Measurements from ENCODE around the gene RHOV. TPM values are rescaled to one million over a fixed set of nuclear protein-coding genes. Genes with fewer than 3 reads are reported as not detected.

The RHOV gene
- total and polyA plus RNA-seq, 2 of the 4 experiments (the other 2 are of a cell fraction) = 0.10 TPM; not detected in 1

DNA sequence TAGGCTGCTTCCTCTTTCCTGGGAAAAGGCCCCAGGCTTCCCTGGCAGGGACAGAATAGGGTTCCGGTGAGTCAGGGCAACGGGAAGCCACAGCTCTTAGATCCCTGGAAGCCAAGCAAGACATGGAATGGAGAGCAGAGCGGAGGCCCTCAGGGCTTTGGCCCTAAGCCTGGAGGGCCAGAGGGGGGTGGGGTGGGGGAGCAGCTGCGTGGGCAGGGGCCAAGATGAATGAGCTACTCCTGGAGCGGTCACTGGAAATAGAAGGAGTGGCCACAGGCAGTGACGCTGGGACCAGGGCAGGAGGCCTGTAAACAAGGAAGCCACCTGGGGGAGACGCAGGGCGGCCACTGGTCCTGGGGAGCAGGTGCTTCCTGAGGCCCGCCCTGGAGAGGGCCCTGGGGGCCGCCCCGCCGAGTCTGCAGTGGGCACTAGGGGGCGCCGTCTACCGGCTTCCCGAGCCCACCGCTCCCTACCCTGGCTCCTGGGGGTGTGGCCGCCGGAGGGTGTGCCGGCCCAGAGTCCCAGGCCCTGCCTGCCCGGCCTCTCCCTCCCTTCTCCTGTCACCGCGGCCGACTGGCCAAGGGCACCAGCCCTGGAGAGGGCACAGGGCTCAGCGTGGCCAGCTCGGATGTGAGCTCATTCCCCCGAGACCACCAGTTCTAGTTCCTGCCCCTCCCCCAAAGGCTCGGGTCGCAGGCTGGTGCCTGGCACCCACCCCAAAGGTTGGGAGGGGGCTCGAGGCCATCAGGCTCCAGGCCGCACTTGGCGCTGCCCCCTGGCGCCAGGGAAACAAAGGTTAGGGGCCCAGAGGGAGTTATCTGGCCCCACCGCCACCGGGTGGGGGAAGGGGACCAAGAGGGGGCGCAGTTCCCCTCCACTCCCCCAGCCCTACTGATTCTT, 32.3 kb upstream of the RHOV start (continued):
- TF ChIP-seq SMC3 (IDR thresholded peaks at IDR 0.05; ENCODE audit: low read depth, low read length) (peak; percentile 61), POLR2A (IDR thresholded peaks at IDR 0.05; ENCODE audit: low read depth, low read length) (peak; percentile 45; the same call in 1 of the 2 replicates)

DNA sequence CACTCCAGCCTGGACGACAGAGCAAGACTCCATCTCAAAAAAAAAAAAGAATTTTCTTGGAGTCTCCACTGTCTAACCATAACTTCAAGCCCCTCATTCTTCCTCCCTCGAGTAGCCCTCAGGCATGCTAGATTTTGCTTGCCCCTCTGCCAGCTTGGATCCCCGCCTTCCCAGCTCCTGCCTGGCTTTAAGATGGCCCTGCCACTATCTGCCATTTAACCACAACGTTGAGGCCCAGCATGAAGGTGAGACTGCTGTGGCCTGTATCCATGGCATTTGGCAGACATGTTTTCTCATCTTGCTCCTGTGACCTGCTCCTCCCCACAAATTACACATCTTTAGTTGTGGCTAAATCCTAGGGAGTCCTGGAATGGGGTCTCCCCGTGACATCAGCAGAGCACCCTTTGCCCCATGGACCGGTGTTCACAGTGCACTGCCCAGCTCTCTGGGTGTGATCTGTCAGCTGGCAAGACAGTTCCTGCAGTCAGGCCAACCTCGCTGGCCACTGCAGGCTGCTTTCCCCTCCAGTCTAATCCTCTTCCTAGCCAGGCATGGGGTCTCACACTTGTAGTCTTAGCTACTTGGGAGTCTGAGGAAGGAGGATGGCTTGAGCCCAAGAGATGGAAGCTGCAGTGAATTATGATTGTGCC, 30.6 kb upstream of the RHOV start:
- Histone ChIP-seq H3K4ac (ENCODE audit: low read depth, low read length) (peak overlapping the region; percentile 16; the same call in 1 of the 2 replicates), H3K18ac (ENCODE audit: low read depth, low read length) (no peak overlapping the region), H3K14ac (replicated peaks; ENCODE audit: low read depth, low read length) (no peak overlapping the region), H3K9me3 (ENCODE audit: control insufficient read depth, insufficient read depth, low read length) (no peaks in the 10 kb centered on the region), H4K8ac (ENCODE audit: low read depth in 2 of 2, low read length in 2 of 2) (peak overlapping the region in 1 of 2 experiments; percentile 20; a peak in 1 of 4 replicates), H4K91ac (ENCODE audit: insufficient read depth, low read depth, low read length) (no peak overlapping the region), H3K27ac (ENCODE audit: insufficient read depth, low read length) (no peak overlapping the region), H2BK15ac (ENCODE audit: low read depth, low read length) (no peak overlapping the region; the same call in 2 of the 3 replicates), H3K79me1 (ENCODE audit: low read depth in 1 of 2, low read length in 2 of 2) (peaks cover 5 to 44% of the 10 kb centered on the region in 2 experiments; a peak in 3 of 4 replicates), H3K4me1 (ENCODE audit: control insufficient read depth, insufficient read depth, low read length) (peaks cover 16% of the 10 kb centered on the region), H3K56ac (ENCODE audit: extremely low read depth, insufficient read depth, low read length) (no peak overlapping the region), H4K5ac (ENCODE audit: low read depth, low read length) (no peak overlapping the region), H3K9me1 (ENCODE audit: insufficient read depth, low read length) (peaks cover 6% of the 10 kb centered on the region; the same call in 1 of the 2 replicates), H4K20me1 (ENCODE audit: insufficient read depth, low read length) (peaks cover 33% of the 10 kb centered on the region), H2BK120ac (ENCODE audit: low read depth, low read length) (peak overlapping the region; percentile 30; the same call in 1 of the 2 replicates), H2BK5ac (ENCODE audit: low read depth, low read length, poor library complexity, severe bottlenecking) (no peak overlapping the region), H3K36me3 (ENCODE audit: control insufficient read depth, insufficient read depth, low read length) (peaks cover 40% of the 10 kb centered on the region), H3K4me2 (ENCODE audit: low read depth, low read length) (no peak overlapping the region), H3K27me3 (ENCODE audit: control insufficient read depth, insufficient read depth, low read length) (no peaks in the 10 kb centered on the region), H2BK20ac (ENCODE audit: low read depth, low read length) (peak overlapping the region; percentile 63; the same call in 1 of the 2 replicates), H3K23ac (ENCODE audit: low read depth, low read length) (no peak overlapping the region), H2AK9ac (replicated peaks; ENCODE audit: low read depth, low read length, poor library complexity) (peak overlapping the region; percentile 76), H3K9ac (ENCODE audit: low read depth, low read length) (no peak overlapping the region), H3K4me3 (ENCODE audit: insufficient read depth, low read depth, low read length) (no peak overlapping the region), H2AFZ (replicated peaks; ENCODE audit: low read length, poor library complexity) (no peak overlapping the region), H2AK5ac (ENCODE audit: low read depth, low read length) (peak overlapping the region; percentile 58)
- ATAC-seq (ENCODE audit: low read depth) (no peak), DNase-seq (no peak)
- in situ Hi-C loops (cut with MboI; ENCODE audit: low sequenced_read_pairs) (loop anchor here (5.0 to 10.0 kb wide), 2 partner anchors 120 to 283 kb away; no protein-coding TSS in a partner anchor), intact Hi-C loops (cut with micrococcal nuclease) (loop anchor here (1.0 to 10.0 kb wide), 4 partner anchors 38 to 428 kb away; partner anchors contain the start of genes INO80, NUSAP1 and OIP5), dilution Hi-C loops (cut with HindIII; ENCODE audit: low sequenced_read_pairs, unreplicated experiment) (no loop called here)
- CTCF ChIA-PET = interaction anchor here (0.6 to 3.0 kb wide), 14 partner anchors 10 to 280 kb away, joined by 3 to 20 read pairs (median 4); partner anchors contain the start of genes DLL4 and VPS18
- 89% methylated on average over 3 of the region's 7 CpGs; no CpG with 5 or more reads in 1 of the 2 experiments for WGBS, 2 experiments (ENCODE audit: extremely low coverage in 2 of 2, insufficient read length in 1 of 2)
- BruUV-seq (replicated peaks) = no TSS peak
- POLR2A ChIA-PET (ENCODE audit: unreplicated experiment) = interaction anchor here (1.0 kb wide), 1 partner anchor 87 kb away, joined by 3 read pairs; no protein-coding TSS in a partner anchor
- TF ChIP-seq RAD21 (IDR thresholded peaks at IDR 0.05; ENCODE audit: low read length) (no peak), FOS (IDR thresholded peaks at IDR 0.05; ENCODE audit: low read depth, low read length) (no peak), MXI1 (IDR thresholded peaks at IDR 0.05; ENCODE audit: borderline replicate concordance, low read depth, low read length) (no peak), MAZ (IDR thresholded peaks at IDR 0.05; ENCODE audit: borderline replicate concordance, low read depth, low read length) (no peak)
- TF ChIP-seq, protein P1, sequence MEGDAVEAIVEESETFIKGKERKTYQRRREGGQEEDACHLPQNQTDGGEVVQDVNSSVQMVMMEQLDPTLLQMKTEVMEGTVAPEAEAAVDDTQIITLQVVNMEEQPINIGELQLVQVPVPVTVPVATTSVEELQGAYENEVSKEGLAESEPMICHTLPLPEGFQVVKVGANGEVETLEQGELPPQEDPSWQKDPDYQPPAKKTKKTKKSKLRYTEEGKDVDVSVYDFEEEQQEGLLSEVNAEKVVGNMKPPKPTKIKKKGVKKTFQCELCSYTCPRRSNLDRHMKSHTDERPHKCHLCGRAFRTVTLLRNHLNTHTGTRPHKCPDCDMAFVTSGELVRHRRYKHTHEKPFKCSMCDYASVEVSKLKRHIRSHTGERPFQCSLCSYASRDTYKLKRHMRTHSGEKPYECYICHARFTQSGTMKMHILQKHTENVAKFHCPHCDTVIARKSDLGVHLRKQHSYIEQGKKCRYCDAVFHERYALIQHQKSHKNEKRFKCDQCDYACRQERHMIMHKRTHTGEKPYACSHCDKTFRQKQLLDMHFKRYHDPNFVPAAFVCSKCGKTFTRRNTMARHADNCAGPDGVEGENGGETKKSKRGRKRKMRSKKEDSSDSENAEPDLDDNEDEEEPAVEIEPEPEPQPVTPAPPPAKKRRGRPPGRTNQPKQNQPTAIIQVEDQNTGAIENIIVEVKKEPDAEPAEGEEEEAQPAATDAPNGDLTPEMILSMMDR (conservative IDR thresholded peaks at IDR 0.05; ENCODE audit: low read depth, low read length) = no peak
- TF ChIP-seq, protein P2, sequence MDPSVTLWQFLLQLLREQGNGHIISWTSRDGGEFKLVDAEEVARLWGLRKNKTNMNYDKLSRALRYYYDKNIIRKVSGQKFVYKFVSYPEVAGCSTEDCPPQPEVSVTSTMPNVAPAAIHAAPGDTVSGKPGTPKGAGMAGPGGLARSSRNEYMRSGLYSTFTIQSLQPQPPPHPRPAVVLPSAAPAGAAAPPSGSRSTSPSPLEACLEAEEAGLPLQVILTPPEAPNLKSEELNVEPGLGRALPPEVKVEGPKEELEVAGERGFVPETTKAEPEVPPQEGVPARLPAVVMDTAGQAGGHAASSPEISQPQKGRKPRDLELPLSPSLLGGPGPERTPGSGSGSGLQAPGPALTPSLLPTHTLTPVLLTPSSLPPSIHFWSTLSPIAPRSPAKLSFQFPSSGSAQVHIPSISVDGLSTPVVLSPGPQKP (IDR thresholded peaks at IDR 0.05; ENCODE audit: borderline replicate concordance, low read depth, low read length) = no peak
- TF ChIP-seq, protein P3, sequence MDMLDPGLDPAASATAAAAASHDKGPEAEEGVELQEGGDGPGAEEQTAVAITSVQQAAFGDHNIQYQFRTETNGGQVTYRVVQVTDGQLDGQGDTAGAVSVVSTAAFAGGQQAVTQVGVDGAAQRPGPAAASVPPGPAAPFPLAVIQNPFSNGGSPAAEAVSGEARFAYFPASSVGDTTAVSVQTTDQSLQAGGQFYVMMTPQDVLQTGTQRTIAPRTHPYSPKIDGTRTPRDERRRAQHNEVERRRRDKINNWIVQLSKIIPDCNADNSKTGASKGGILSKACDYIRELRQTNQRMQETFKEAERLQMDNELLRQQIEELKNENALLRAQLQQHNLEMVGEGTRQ (IDR thresholded peaks at IDR 0.05; ENCODE audit: low read depth, low read length) = no peak

Data from IMR-90 (cell line).